Ishikawa (cell line): ENCODE measurements around the gene MAP3K4.

ENCODE experiments used
- CEBPB ChIP-seq: IDR thresholded peaks from 2 replicates; pipeline ENCODE4 v1.6.1; 2012
- CREB1 ChIP-seq: IDR thresholded peaks from 2 replicates; pipeline ENCODE4 v1.6.1; 2012; ENCODE audit warnings: low read depth
- EP300 ChIP-seq: IDR thresholded peaks from 2 replicates; pipeline ENCODE4 v1.6.1; 2012; ENCODE audit warnings: borderline replicate concordance
- RAD21 ChIP-seq: IDR thresholded peaks from 2 replicates; pipeline ENCODE4 v1.6.1; 2012; ENCODE audit warnings: low read depth
- YY1 ChIP-seq: IDR thresholded peaks from 2 replicates; pipeline ENCODE4 v1.6.1; 2012; ENCODE audit warnings: low read depth
- TF ChIP-seq, protein P1 (sequence below): IDR thresholded peaks from 2 replicates; pipeline ENCODE4 v1.6.1; 2012

DNA sequence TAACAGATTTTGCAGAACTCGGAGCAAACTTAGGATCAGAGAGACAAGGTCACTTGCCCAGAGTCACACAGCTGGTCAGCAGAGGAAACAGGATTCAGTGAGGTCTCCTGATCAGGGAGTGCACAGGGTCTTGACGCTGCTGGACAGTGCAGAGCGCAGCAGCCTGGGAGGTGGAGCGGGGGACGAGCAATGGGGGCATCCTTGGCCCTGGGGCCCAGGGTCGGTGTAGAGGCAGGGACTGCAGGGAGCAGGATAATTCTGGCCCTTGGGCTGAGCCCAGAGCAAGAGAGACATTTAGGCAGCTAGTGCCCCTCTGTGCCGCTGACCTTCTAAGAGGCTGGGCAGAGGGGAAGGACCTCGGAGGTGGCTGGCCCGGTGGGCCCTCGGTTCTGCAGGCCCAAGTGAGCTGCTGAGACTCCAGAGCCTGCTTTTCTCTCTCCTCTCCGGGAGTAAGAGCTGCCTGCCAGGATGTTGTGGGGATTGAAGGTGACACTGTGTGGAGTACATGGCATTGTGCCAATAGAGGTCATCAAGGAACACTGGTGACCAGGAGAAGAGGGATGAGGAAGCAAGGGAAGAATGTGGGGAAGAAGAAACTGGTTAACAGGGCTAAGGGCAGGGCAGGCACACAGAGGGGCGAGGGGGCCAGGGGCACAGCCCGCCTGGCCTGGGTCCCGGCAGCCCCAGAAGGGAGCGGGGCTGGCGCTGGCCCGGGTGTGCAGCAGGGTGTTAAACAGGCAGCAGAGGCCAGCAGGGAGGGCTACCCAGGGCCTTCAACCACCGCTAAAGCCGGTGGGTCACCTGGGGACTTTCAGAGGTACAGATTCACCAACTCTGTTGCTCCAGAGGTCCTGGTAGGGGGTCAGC is 160.3 kb downstream of the MAP3K4 start:
- TF ChIP-seq YY1 (no peak), CEBPB (no peak), EP300 (no peak), RAD21 (no peak), CREB1 (no peak)
- TF ChIP-seq, protein P1, sequence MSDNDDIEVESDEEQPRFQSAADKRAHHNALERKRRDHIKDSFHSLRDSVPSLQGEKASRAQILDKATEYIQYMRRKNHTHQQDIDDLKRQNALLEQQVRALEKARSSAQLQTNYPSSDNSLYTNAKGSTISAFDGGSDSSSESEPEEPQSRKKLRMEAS: no peak
